OCI-LY7 (cell line): ENCODE data around the gene MYCL. TPM values are rescaled to one million over a fixed set of nuclear protein-coding genes. Genes with fewer than 3 reads are reported as not detected.

Experiments
- BruUV-seq: library from RNA; stranded (reverse); fragments of 400-500 nt; replicated peaks from 2 replicates; lab custom pipeline; 2021; lab: Mats Ljungman, UMichigan
- CTCF ChIA-PET: fragments of 300-600 bp; sonication (Branson Sonifier 250); formaldehyde crosslinking; loops from one replicate; lab custom pipeline; 2022; ENCODE audit warnings: antibody characterized with exemption; ENCODE audit not compliant: unreplicated experiment; lab: Charles Lee
- POLR2A ChIA-PET: fragments of 300-600 bp; sonication (Branson Sonifier 250); formaldehyde crosslinking; loops from one replicate; lab custom pipeline; 2022; ENCODE audit warnings: antibody characterized with exemption; lab: Charles Lee
- DNase-seq: peaks from one replicate; pipeline ENCODE4 v3.0.0-alpha.2; 2015; ENCODE audit warnings: low spot score
- H2AFZ ChIP-seq: fragments of 200-600 bp; sonication (generic), shearing (Covaris generic); 2 replicates; pipeline ENCODE4 v1.6.1; 2014; ENCODE audit warnings: mild to moderate bottlenecking, antibody characterized with exemption, low read length, moderate library complexity
- H3K27ac ChIP-seq: fragments of 200-600 bp; sonication (generic); 2 replicates; pipeline ENCODE4 v1.5.1; 2014; ENCODE audit warnings: mixed run types, low read depth, mild to moderate bottlenecking, moderate library complexity, low read length, inconsistent platforms; ENCODE audit not compliant: poor library complexity, severe bottlenecking
- H3K36me3 ChIP-seq: fragments of 200-600 bp; sonication (generic); 2 replicates; pipeline ENCODE4 v1.6.1; 2014; ENCODE audit warnings: mild to moderate bottlenecking, antibody characterized with exemption, low read length, moderate library complexity, mixed read lengths; ENCODE audit not compliant: insufficient read depth
- H3K4me1 ChIP-seq: fragments of 200-600 bp; sonication (generic); 2 replicates; pipeline ENCODE4 v1.5.1; 2014; ENCODE audit warnings: mild to moderate bottlenecking, low read length; ENCODE audit not compliant: insufficient read depth, poor library complexity, severe bottlenecking
- H3K4me2 ChIP-seq: fragments of 200-600 bp; sonication (generic); 2 replicates; pipeline ENCODE4 v1.6.1; 2014; ENCODE audit warnings: mild to moderate bottlenecking, low read length
- H3K4me3 ChIP-seq: fragments of 200-600 bp; sonication (generic); 2 replicates; pipeline ENCODE4 v1.5.1; 2014; ENCODE audit warnings: mild to moderate bottlenecking, low read depth, low read length; ENCODE audit not compliant: poor library complexity, severe bottlenecking
- H3K79me2 ChIP-seq: fragments of 200-600 bp; sonication (generic); 2 replicates; pipeline ENCODE4 v1.6.1; 2016; ENCODE audit warnings: low read depth, mild to moderate bottlenecking, low read length, moderate library complexity, mixed read lengths; ENCODE audit not compliant: insufficient read depth
- H3K9me2 ChIP-seq: fragments of 200-600 bp; sonication (generic); 2 replicates; pipeline ENCODE4 v1.6.1; 2016; ENCODE audit warnings: mild to moderate bottlenecking, low read length, mixed read lengths; ENCODE audit not compliant: insufficient read depth
- H3K9me3 ChIP-seq: fragments of 200-600 bp; sonication (generic); 2 replicates; pipeline ENCODE4 v1.6.1; 2014; ENCODE audit warnings: mild to moderate bottlenecking, mixed run types, low read length, mixed read lengths
- H4K20me1 ChIP-seq: fragments of 200-600 bp; sonication (generic); 2 replicates; pipeline ENCODE4 v1.6.1; 2014; ENCODE audit warnings: mild to moderate bottlenecking, antibody characterized with exemption, low read length, moderate library complexity, mixed read lengths; ENCODE audit not compliant: insufficient read depth
- EZH2phosphoT487 ChIP-seq: fragments of 200-600 bp; sonication (generic); IDR thresholded peaks from 2 replicates; pipeline ENCODE4 v1.6.1; 2018; ENCODE audit warnings: low read depth, borderline replicate concordance, mild to moderate bottlenecking, mixed run types, antibody characterized with exemption, low read length, moderate library complexity, mixed read lengths
- intact Hi-C: fragments of 100-400 bp; cut with micrococcal nuclease; formaldehyde crosslinking; loops from one replicate; pipeline ENCODE4 v1.10.0; 2022; ENCODE audit not compliant: unreplicated experiment
- total RNA-seq, 2 experiments: library from RNA; depleted of rRNA in 1 of 2; stranded (reverse); fragments of >200 nt in 1 of 2; shearing (Covaris generic) in 1 of 2; gene quantifications; 2 replicates each; pipeline ENCODE4 v1.2.3, GENCODE V29; 2014 to 2022
- TF ChIP-seq, protein P1 (sequence below): fragments of 200-600 bp; sonication (generic); conservative IDR thresholded peaks from 2 replicates; pipeline ENCODE4 v1.5.1; 2014; ENCODE audit warnings: mild to moderate bottlenecking, antibody characterized with exemption, low read length, moderate library complexity, mixed read lengths

The MYCL gene
- total RNA-seq, 2 experiments from 2014 or later: 0.41 to 1.0 TPM

DNA sequence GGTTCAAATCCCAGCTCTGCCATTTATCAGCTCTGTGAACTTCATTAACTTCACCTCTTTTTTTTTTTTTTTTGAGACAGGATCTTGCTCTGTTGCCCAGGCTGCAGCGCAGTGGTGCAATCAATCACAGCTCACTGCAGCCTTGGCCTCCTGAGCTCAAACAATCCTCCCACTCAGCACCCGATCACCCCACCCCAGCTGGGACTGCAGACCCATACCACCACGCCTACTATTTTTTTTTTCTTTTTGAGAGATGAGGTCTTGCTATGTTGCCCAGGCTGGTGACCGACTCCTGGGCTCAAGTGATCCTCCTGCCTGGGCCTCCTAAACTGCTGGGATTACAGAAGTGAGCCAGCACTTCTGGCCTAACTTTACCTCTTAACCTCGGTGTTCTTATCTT lies 16.2 kb downstream of the MYCL start:
- H3K4me3 ChIP-seq: no peak overlapping the region
- CTCF ChIA-PET: no interaction called here
- H3K27ac ChIP-seq: no peak overlapping the region
- no TSS peak for BruUV-seq
- H4K20me1 ChIP-seq: no peaks in the 10 kb centered on the region
- POLR2A ChIA-PET: no interaction called here
- intact Hi-C loops: no loop called here
- TF ChIP-seq EZH2phosphoT487: no peak
- TF ChIP-seq, protein P1, sequence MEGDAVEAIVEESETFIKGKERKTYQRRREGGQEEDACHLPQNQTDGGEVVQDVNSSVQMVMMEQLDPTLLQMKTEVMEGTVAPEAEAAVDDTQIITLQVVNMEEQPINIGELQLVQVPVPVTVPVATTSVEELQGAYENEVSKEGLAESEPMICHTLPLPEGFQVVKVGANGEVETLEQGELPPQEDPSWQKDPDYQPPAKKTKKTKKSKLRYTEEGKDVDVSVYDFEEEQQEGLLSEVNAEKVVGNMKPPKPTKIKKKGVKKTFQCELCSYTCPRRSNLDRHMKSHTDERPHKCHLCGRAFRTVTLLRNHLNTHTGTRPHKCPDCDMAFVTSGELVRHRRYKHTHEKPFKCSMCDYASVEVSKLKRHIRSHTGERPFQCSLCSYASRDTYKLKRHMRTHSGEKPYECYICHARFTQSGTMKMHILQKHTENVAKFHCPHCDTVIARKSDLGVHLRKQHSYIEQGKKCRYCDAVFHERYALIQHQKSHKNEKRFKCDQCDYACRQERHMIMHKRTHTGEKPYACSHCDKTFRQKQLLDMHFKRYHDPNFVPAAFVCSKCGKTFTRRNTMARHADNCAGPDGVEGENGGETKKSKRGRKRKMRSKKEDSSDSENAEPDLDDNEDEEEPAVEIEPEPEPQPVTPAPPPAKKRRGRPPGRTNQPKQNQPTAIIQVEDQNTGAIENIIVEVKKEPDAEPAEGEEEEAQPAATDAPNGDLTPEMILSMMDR: no peak
- H3K79me2 ChIP-seq: peaks cover 22% of the 10 kb centered on the region
- DNase-seq: no peak
- H2AFZ ChIP-seq: no peak overlapping the region
- no peaks in the 10 kb centered on the region for H3K9me2 ChIP-seq
- no peak overlapping the region for H3K4me2 ChIP-seq
- no peaks in the 10 kb centered on the region for H3K36me3 ChIP-seq
- H3K9me3 ChIP-seq: no peaks in the 10 kb centered on the region
- H3K4me1 ChIP-seq: peaks cover 18% of the 10 kb centered on the region

DNA sequence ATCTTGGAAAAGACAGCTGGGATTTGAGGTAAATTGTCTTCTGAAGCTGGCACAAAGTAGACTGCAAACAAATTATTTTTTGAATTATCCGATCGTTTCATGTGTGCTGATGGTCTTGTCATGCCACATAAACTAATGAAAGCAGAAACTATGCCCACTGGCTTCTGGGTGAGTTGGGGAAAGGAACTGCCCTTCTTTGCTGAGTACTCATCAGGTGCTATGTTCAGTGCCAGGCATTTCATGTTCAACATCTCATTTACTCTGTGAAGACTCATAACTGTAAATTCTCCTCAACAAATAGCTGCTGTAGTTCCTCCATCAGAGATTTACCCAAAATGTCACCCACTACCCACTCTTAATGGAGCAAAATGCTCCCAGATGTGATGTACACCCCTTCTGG lies 19.6 kb downstream of the MYCL start:
- Histone ChIP-seq H3K4me1 (peaks cover 36% of the 10 kb centered on the region), H2AFZ (no peak overlapping the region), H3K4me2 (peak overlapping the region; percentile 86), H3K9me2 (no peaks in the 10 kb centered on the region), H3K27ac (no peak overlapping the region), H3K79me2 (peaks cover 44% of the 10 kb centered on the region), H3K4me3 (peak overlapping the region; percentile 79), H4K20me1 (0 out of 2 replicates have a peak, but pooled peaks cover 4% of the 10 kb centered on the region), H3K9me3 (no peaks in the 10 kb centered on the region), H3K36me3 (peaks cover 12% of the 10 kb centered on the region)
- BruUV-seq: no TSS peak
- TF ChIP-seq EZH2phosphoT487: no peak
- TF ChIP-seq, protein P1: no peak
- intact Hi-C loops: no loop called here
- POLR2A ChIA-PET: interaction anchor here (0.6 to 2.5 kb wide), 3 partner anchors 9 to 347 kb away, joined by 3 to 8 read pairs (median 4); no protein-coding TSS in a partner anchor
- DNase-seq: no peak
- CTCF ChIA-PET: interaction anchor here (0.5 to 0.6 kb wide), 2 partner anchors 12 to 150 kb away, joined by 3 to 4 read pairs; no protein-coding TSS in a partner anchor
